ENCODE data around the gene GOLM1. TPM values are rescaled to one million over a fixed set of nuclear protein-coding genes. Genes with fewer than 3 reads are reported as not detected.

GOLM1 gene
- total and polyA plus RNA-seq, 2 of the 8 experiments (the other 6 are each of a cell fraction or from before 2014, with no cell fraction given) = 45.9 to 88.9 TPM

- TF ChIP-seq CTCF (IDR thresholded peaks at IDR 0.05; ENCODE audit: control extremely low read depth in 1 of 3, insufficient read depth in 1 of 3, low read depth in 1 of 3, low read length in 3 of 3) (no peak), RFX5 (IDR thresholded peaks at IDR 0.05; ENCODE audit: borderline replicate concordance, low read depth, low read length) (no peak), POLR2AphosphoS5 (IDR thresholded peaks at IDR 0.05; ENCODE audit: low read depth, low read length) (no peak), TAF7 (optimal IDR thresholded peaks at IDR 0.05; ENCODE audit: borderline replicate concordance, low read depth, low read length) (no peak), CEBPB (IDR thresholded peaks at IDR 0.05; ENCODE audit: low read depth, low read length) (no peak)
Observed at GRCh38 chr9:86093788-86094555, 5.4 kb downstream of the GOLM1 start (continued).
